Adrenal gland (tissue), 12 donors: ENCODE results near the gene KRT77. TPM values are rescaled to one million over a fixed set of nuclear protein-coding genes. Genes with fewer than 3 reads are reported as not detected.
"Not testable (repeated sequence)": the region's sequence is repeated elsewhere in the genome, so short reads cannot be mapped to it uniquely, and the experiment has no call there.

Source experiments
- DNase-seq, 7 donors: peaks; one replicate each; pipeline ENCODE4 v3.0.0-alpha.2; 2019 to 2020
- H3K27ac ChIP-seq, 5 donors: fragments of 200-600 bp; sonication (generic) in 4 of 5; 1 replicate in 3 of 5; 2 replicates in 2 of 5; pipeline versions ENCODE4 v1.5.1 to v1.8.0; 2016 to 2020; ENCODE audit warnings: mild to moderate bottlenecking in 1 of 5
- H3K27me3 ChIP-seq: fragments of 200-600 bp; 2 replicates; pipeline ENCODE4 v1.8.0; 2021
- H3K36me3 ChIP-seq, 2 donors: fragments of 200-600 bp; replicated peaks in 1 of 2; 1 replicate in 1 of 2; 2 replicates in 1 of 2; pipeline versions ENCODE4 v1.5.1 to v1.8.0; 2018 to 2022
- H3K4me1 ChIP-seq, 2 donors: fragments of 200-600 bp; replicated peaks in 1 of 2; 1 replicate in 1 of 2; 2 replicates in 1 of 2; pipeline versions ENCODE4 v1.5.1 to v1.8.0; 2018 to 2021
- H3K4me3 ChIP-seq, 4 donors: fragments of 200-600 bp; sonication (generic) in 3 of 4; one replicate each; pipeline ENCODE4 v1.5.1; 2016 to 2018
- H3K9me3 ChIP-seq, 3 donors: fragments of 200-600 bp; sonication (generic) in 1 of 3; replicated peaks in 1 of 3; 1 replicate in 2 of 3; 2 replicates in 1 of 3; pipeline versions ENCODE4 v1.5.1 to v1.8.0; 2016 to 2021
- CTCF ChIP-seq, 6 experiments: fragments of 450-650 bp in 4 of 6; fragments of 200-600 bp in 2 of 6; sonication (generic) in 1 of 6; IDR thresholded peaks; 1 replicate in 5 of 6; 2 replicates in 1 of 6; pipeline versions ENCODE4 v1.5.1 to v1.8.0; 2016 to 2021; ENCODE audit warnings: antibody characterized with exemption in 6 of 6, mild to moderate bottlenecking in 2 of 6, moderate library complexity in 1 of 6
- POLR2A ChIP-seq, 2 donors: fragments of 450-650 bp; IDR thresholded peaks; one replicate each; pipeline ENCODE4 v1.6.1; 2017; ENCODE audit warnings: antibody characterized with exemption in 2 of 2, mild to moderate bottlenecking in 2 of 2, moderate library complexity in 1 of 2
- WGBS, 4 donors: extraction: QIAGEN DNeasy Blood & Tissue Kit in 2 of 4; methylation state at CpG; one replicate each; pipeline versions ENCODE4 v1.1.5 to v1.1.7; 2013 to 2017; 5-methylcytosine and 5-hydroxymethylcytosine counted together
- intact Hi-C, 2 donors: fragments of 100-400 bp; cut with DNase I; formaldehyde crosslinking; loops; one replicate each; pipeline versions ENCODE4 v1.14.1 to v1.15.0; 2022 to 2023
- polyA plus RNA-seq, 3 donors: library from polyadenylated mRNA; stranded (reverse); fragments of 200-250 nt in 2 of 3; fragments of 350-450 nt in 1 of 3; fragmentation: Illumina TruSeq in 1 of 3; extraction: RNeasy Lipid Tissue Mini Kit (QIAGEN cat#74804) in 1 of 3; gene quantifications; one replicate each; pipeline ENCODE4 v1.2.3, GENCODE V29; 2013 to 2014
- total RNA-seq, 9 donors: library from RNA; depleted of rRNA in 4 of 9; stranded (reverse); fragments of >200 nt in 4 of 9; fragments of 120-200 nt in 1 of 9; fragmentation: NEBNext Ultra II Directional in 1 of 9; extraction: Animal tissue kit (Norgen Biotek cat#: 25700) in 1 of 9; gene quantifications; one replicate each; pipeline versions ENCODE4 v1.1.0 to v1.2.4, GENCODE V29; 2013 to 2023
- donor health status: healthy with polysubstance abuse.
- donor health status: Bipolar disorder and iron deficiency.
- donor health status: DM: yes; HTN: yes; CAD: no.
- donor health status: DM: no; HTN: no; CAD: no.
- donor health status: DM: no; HTN: no; CAD: no.
- donor health status: DM: yes; HTN: yes; CAD: no.

Gene KRT77
- total and polyA plus RNA-seq, 12 donors: not detected

GRCh38 chr12:52714887-52715281 lies 11.6 kb upstream of the KRT77 start:
- Histone ChIP-seq H3K4me3 (no peak overlapping the region), H3K4me1 (no peaks in the 10 kb centered on the region), H3K36me3 (no peaks in the 10 kb centered on the region), H3K27ac (no peak overlapping the region), H3K27me3 (peaks cover 25% of the 10 kb centered on the region), H3K9me3 (no peaks in the 10 kb centered on the region)
- 55 to 79% (median 73%) methylated on average over 4 of the region's 4 CpGs for WGBS, 4 donors
- no peak for TF ChIP-seq CTCF (IDR thresholded peaks at IDR 0.05)
- TF ChIP-seq POLR2A (IDR thresholded peaks at IDR 0.05): no peak
- intact Hi-C loops: no loop called here
- DNase-seq: no peak

- no peaks in the 10 kb centered on the region for H3K36me3 ChIP-seq
- no peak overlapping the region for H3K4me3 ChIP-seq
- H3K27ac ChIP-seq: no peak overlapping the region
- peaks cover 25% of the 10 kb centered on the region for H3K27me3 ChIP-seq
- 4 to 47% (median 7%) methylated on average over 2 to 72 of the region's 72 CpGs for WGBS, 4 donors
- no peaks in the 10 kb centered on the region for H3K9me3 ChIP-seq
- no peak for DNase-seq
- H3K4me1 ChIP-seq: no peaks in the 10 kb centered on the region
- TF ChIP-seq POLR2A (IDR thresholded peaks at IDR 0.05) (no peak), CTCF (IDR thresholded peaks at IDR 0.05) (no peak)
- intact Hi-C loops: no loop called here
Observed at GRCh38 chr12:52713960-52714886, 10.9 kb upstream of the KRT77 start.

GRCh38 chr12:52712122-52712521 lies 8.8 kb upstream of the KRT77 start:
- H3K9me3 ChIP-seq, DNase-seq, H3K4me3 ChIP-seq, H3K4me1 ChIP-seq, intact Hi-C loops, H3K27ac ChIP-seq, H3K36me3 ChIP-seq: not testable (repeated sequence)
- H3K27me3 ChIP-seq: peaks cover 25% of the 10 kb centered on the region
- WGBS, 4 donors: 84 to 88% (median 86%) methylated on average over 6 of the region's 6 CpGs

- H3K4me3 ChIP-seq: no peak overlapping the region
- DNase-seq: no peak
- intact Hi-C loops: no loop called here
Observed at GRCh38 chr12:52710730-52711129, 7.4 kb upstream of the KRT77 start.

More at GRCh38 chr12:52710730-52711129, 7.4 kb upstream of the KRT77 start:
- Histone ChIP-seq H3K9me3 (no peaks in the 10 kb centered on the region), H3K4me1 (no peaks in the 10 kb centered on the region), H3K27ac (no peak overlapping the region), H3K27me3 (peaks cover 23% of the 10 kb centered on the region), H3K36me3 (no peaks in the 10 kb centered on the region)
- no peak for TF ChIP-seq POLR2A (IDR thresholded peaks at IDR 0.05)
- no peak for TF ChIP-seq CTCF (IDR thresholded peaks at IDR 0.05)
- WGBS, 4 donors: 85 to 93% (median 87%) methylated on average over 1 of the region's 1 CpG
